Small intestine (tissue), 7 donors: ENCODE data around the gene NBDY. TPM values are rescaled to one million over a fixed set of nuclear protein-coding genes. Genes with fewer than 3 reads are reported as not detected.

ENCODE experiments used
- DNase-seq, 2 donors: peaks; one replicate each; pipeline versions ENCODE4 v3.0.0 to v3.0.0-alpha.2; 2013
- FAIRE-seq: peaks from 2 replicates; lab custom pipeline; 2012; peaks lifted over from hg19 to GRCh38; lab: Jason Lieb, UNC
- H3K27ac ChIP-seq, 3 donors: one replicate each; pipeline ENCODE4 v1.5.1; 2013; ENCODE audit warnings: low read length in 2 of 3, mild to moderate bottlenecking in 2 of 3, control low read depth in 1 of 3, inconsistent platforms in 1 of 3, low read depth in 1 of 3, moderate library complexity in 1 of 3
- H3K27me3 ChIP-seq, 3 donors: one replicate each; pipeline ENCODE4 v1.6.1; 2013; ENCODE audit warnings: low read length in 3 of 3, inconsistent platforms in 1 of 3; ENCODE audit not compliant: control insufficient read depth in 3 of 3, insufficient read depth in 3 of 3
- H3K36me3 ChIP-seq, 3 donors: one replicate each; pipeline ENCODE4 v1.6.1; 2013; ENCODE audit warnings: low read length in 3 of 3, inconsistent platforms in 1 of 3, low read depth in 1 of 3, mild to moderate bottlenecking in 1 of 3, moderate library complexity in 1 of 3; ENCODE audit not compliant: control insufficient read depth in 3 of 3, insufficient read depth in 2 of 3
- H3K4me1 ChIP-seq, 3 donors: one replicate each; pipeline ENCODE4 v1.6.1; 2013; ENCODE audit warnings: low read length in 2 of 3, inconsistent platforms in 1 of 3, low read depth in 1 of 3, mild to moderate bottlenecking in 1 of 3, moderate library complexity in 1 of 3; ENCODE audit not compliant: control insufficient read depth in 3 of 3, insufficient read depth in 2 of 3
- H3K4me3 ChIP-seq, 3 donors: one replicate each; pipeline ENCODE4 v1.5.1; 2013; ENCODE audit warnings: low read length in 3 of 3, control low read depth in 1 of 3, inconsistent platforms in 1 of 3, low read depth in 1 of 3, mild to moderate bottlenecking in 1 of 3, moderate library complexity in 1 of 3
- H3K9me3 ChIP-seq, 2 donors: one replicate each; pipeline ENCODE4 v1.6.1; 2013; ENCODE audit warnings: low read depth in 1 of 2, low read length in 1 of 2; ENCODE audit not compliant: control insufficient read depth in 2 of 2, insufficient read depth in 1 of 2
- WGBS, 3 donors: extraction: QIAGEN DNeasy Blood & Tissue Kit; methylation state at CpG; one replicate each; pipeline ENCODE4 v1.1.7; 2013; 5-methylcytosine and 5-hydroxymethylcytosine counted together
- polyA plus RNA-seq, 4 donors: library from polyadenylated mRNA; stranded (reverse) in 3 of 4; unstranded in 1 of 4; fragments of 200-250 nt in 3 of 4; fragments of 120-200 nt in 1 of 4; gene quantifications; one replicate each; pipeline versions ENCODE4 v1.2.1 to v1.2.3, GENCODE V29; 2013
- donor health status: healthy with polysubstance abuse.
- donor health status: control.
- donor health status: control.
- donor health status: Bipolar disorder and iron deficiency.
- donor health status: healthy.

NBDY gene
- polyA plus RNA-seq, 4 donors: 11.9 to 39.6 (median 20.9) TPM

DNA sequence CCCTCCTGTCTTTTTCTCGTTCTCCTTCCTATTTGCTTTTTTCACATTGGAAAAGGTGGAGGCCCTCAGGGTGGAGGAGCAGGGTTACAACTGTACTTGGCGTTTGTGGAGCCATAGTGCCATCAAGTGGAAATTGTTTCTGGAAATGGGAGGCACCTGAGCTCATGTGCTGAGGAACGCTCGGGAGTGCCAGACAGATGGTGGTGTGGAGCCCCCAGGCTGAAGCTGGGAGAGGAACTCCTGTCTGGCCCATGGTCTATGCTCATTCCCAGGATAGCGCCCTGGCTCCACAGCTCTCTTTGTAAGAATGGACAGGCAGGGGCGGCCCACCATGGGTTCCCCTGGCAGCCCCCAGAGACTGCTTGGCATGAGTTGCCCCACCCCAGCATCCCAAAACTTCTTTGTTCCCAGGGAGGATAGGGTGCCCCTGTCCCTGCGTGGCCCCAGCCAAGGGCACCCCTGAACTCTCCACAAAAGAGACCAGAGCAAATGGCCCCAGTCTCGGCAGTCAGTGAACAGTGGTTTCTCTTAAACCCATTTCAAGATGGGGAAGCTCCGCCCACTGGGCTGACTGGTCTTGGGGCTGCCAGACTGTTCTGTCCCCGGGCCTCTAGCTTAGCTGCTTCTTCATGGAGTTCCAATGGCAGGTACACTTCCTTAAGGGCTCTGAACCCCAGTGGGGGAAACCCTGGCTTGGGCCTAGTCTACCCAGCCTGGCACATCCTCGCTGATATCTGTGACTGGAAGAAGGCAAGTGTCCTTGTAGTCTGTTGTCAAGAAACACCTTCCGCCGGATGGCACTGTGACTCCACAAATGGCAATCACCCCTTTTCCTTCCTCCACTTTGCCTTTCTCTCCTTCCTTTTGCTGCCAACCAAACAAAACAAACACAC, 70.1 kb downstream of the NBDY start:
- Histone ChIP-seq H3K9me3 (no peaks in the 10 kb centered on the region), H3K4me3 (no peak overlapping the region), H3K4me1 (no peaks in the 10 kb centered on the region), H3K27me3 (no peaks in the 10 kb centered on the region), H3K36me3 (peaks cover 0 to 15% (median 0%) of the 10 kb centered on the region in 3 donors), H3K27ac (no peak overlapping the region)
- 75 to 91% (median 89%) methylated on average over 13 of the region's 13 CpGs for WGBS, 3 donors
- FAIRE-seq (no peak), DNase-seq (no peak)

DNA sequence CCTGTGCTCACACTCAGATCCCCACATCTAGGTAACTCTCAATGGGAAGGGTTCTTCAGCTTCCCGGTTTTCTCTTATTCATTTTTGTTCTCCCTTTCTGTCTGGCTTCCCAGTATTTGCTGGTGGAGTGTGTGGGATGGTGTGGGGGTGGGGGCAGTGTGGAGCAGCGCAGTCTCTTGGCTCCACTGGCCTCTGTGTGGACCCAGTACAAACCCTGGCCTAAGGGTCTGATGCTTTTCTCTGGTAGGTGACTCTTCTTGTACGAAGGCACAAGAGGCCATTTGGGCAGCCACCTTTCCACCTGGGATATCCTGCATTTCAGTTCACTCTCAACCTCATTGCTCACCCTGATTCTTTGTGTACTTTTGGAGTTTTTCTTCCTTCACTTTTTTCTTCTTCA, 71.3 kb downstream of the NBDY start:
- Histone ChIP-seq H3K9me3 (no peaks in the 10 kb centered on the region), H3K27me3 (no peaks in the 10 kb centered on the region), H3K27ac (no peak overlapping the region), H3K36me3 (peaks cover 0 to 15% (median 0%) of the 10 kb centered on the region in 3 donors), H3K4me3 (no peak overlapping the region), H3K4me1 (no peaks in the 10 kb centered on the region)
- DNase-seq: no peak
- FAIRE-seq: no peak
- WGBS, 3 donors: 84 to 97% (median 89%) methylated on average over 3 of the region's 3 CpGs

DNA sequence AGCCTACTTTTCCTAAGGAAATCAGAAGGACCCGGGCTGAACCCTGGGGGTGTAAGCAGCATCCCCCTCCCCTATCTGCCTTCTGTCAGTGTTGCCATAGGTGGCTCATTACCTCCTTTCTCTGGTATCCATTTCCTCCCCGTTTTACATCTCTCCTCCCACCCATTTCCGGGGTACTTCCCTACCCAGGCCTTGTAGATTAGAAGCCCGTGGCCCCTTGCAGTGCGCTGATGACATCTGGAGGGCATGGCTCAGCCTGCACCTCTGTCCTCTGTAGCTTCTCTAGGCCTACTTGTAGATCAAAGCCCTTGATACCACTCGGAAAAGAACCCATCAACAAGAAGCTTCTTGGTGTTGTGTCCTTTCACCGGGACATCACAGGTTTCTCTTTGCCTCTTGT, 71.8 kb downstream of the NBDY start:
- DNase-seq (no peak), FAIRE-seq (no peak)
- Histone ChIP-seq H3K4me3 (no peak overlapping the region), H3K9me3 (no peaks in the 10 kb centered on the region), H3K4me1 (no peaks in the 10 kb centered on the region), H3K27ac (no peak overlapping the region), H3K36me3 (peaks cover 0 to 15% (median 0%) of the 10 kb centered on the region in 3 donors), H3K27me3 (no peaks in the 10 kb centered on the region)
- 65 to 70% (median 70%) methylated on average over 7 of the region's 7 CpGs for WGBS, 3 donors

DNA sequence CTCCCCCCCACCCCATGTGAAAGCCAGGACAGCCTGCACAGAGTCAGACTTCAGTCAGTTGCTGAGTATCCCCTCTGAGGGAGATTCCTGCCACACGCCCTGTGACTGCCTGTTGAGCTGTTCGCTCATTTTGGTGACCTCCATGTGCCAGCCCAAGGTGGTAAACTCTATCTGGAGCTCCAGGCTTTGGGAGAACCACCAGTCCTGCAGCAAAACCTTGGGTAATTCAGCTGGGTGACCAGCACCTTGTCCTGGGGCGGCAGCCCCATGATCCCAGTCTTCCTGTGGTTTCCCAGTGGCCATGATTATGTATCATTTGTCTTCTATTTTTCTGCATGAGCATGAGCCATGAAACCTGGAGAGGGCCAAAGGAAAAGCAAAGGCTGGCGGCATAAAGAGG, 73.4 kb downstream of the NBDY start:
- Histone ChIP-seq H3K27ac (no peak overlapping the region), H3K27me3 (no peaks in the 10 kb centered on the region), H3K4me1 (no peaks in the 10 kb centered on the region), H3K36me3 (peaks cover 0 to 15% (median 0%) of the 10 kb centered on the region in 3 donors), H3K4me3 (no peak overlapping the region), H3K9me3 (no peaks in the 10 kb centered on the region)
- 83 to 96% (median 89%) methylated on average over 2 to 4 of the region's 4 CpGs for WGBS, 3 donors
- FAIRE-seq: no peak
- no peak for DNase-seq

DNA sequence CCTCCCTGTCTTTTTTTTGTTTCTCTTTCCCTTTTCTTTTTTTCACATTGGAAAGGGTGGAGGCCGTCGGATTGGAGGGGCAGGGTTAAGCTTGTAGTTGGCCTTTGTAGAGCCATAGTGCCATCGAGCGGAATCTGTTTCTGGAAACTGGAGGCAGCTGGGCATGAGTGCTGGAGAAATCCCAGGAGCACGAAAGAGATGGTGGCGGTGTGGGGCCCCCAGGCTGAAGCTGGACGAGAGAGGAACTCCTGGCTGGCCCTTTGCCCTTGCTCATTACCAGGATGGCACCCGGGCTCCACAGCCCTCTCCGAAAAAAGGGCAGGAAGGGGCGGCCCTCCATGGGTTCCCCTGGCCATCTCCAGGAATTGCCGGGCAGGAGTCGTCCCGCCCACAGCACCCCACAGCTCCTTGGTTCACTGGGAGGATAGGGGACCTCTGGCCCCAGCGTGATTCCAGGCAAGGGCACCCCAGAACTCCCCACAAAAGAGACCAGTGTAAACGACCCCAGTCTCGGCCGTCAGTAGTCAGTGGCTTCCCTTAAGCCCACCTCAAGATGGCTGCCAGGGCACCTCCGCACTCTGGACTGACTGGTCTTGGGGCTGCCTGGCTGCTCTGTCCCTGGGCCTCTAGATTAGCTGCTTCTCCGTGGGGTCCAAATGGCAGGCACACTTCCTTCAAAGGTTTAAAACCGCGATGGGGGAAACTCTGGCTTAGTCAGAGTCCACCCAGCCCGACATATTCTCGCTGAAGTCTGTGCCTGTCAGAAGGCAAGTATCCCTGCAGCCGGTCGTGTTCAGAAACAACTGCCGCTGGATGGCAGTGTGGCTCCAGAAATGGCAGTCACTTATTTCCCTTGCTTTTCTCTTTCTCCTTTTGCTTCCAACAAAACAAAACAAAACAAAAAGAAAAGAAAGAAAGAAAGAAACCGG, 74.1 kb downstream of the NBDY start:
- no peak for FAIRE-seq
- Histone ChIP-seq H3K27ac (no peak overlapping the region), H3K4me3 (peak overlapping the region in 1 of 3 donors; percentile 50)

DNA sequence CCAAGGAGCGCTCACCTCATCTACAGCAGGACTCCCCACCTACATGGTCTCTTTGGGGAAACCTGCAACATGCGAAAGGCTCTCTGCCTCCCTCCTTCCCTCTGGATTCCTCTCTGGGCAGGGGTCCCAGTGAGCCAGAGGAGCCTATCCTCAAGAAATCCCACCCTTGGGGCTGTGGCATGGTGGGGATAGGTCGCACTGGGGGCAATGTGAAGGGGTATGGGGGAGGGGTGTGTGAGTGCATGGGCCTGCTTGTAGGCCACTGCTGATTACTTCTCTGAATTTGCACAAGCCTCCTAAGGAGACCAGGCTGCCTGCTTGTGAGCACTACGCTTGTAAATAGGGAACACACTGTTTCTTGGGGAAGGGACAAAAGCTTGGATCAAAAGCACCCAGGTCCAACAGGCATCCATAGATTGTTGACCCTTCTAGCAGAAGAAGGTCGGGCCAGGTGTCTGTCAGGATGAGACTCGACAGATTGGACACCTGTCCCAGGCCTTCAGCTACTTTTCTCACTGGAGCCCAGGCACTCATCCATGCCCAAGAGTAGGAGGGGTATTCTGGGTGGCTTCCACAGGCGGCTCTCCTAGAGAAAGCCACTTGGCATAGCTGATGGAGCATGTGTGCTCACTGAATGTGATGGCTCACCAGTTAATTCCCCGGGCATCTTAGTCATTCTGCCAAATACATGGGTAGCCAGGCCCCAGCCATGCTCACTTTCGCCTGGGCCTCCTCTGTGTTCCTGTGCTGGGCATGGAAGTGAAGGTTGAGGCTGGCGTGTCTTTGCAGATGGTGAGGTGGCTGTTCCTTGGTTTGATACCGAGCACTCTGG, 75.0 kb downstream of the NBDY start:
- Histone ChIP-seq H3K27me3 (no peaks in the 10 kb centered on the region), H3K4me1 (no peaks in the 10 kb centered on the region), H3K4me3 (no peak overlapping the region), H3K36me3 (peaks cover 0 to 11% (median 0%) of the 10 kb centered on the region in 3 donors), H3K9me3 (no peaks in the 10 kb centered on the region), H3K27ac (no peak overlapping the region)
- FAIRE-seq (no peak), DNase-seq (no peak)
- WGBS, 3 donors: 78 to 91% (median 91%) methylated on average over 10 to 11 of the region's 11 CpGs

More for the DNA sequence above, 74.1 kb downstream of the NBDY start:
- DNase-seq: peak in 1 of 2 donors; percentile 16
- Histone ChIP-seq H3K27me3 (no peaks in the 10 kb centered on the region), H3K9me3 (no peaks in the 10 kb centered on the region), H3K4me1 (no peaks in the 10 kb centered on the region), H3K36me3 (peaks cover 0 to 15% (median 0%) of the 10 kb centered on the region in 3 donors)
- 43 to 63% (median 60%) methylated on average over 21 to 27 of the region's 27 CpGs for WGBS, 3 donors

DNA sequence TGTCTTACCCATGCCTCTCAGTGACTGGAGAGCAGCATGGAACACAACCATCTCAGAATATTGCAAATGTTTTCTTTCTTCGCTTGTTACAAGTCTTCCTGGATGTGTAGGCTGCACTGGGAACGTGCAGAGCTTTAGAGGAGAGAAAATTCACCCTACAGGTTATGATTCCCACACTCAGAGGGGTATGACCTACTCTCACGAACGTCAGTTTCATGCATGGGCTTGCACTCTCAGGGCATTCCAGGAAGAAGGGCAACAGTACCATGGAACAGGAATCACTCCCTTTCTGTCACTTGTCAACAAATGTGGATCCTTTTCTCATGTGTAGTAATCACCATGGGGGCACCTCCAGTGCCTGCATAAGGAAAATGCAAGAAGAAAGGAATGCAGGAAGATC, 75.8 kb downstream of the NBDY start:
- FAIRE-seq (no peak), DNase-seq (no peak)
- peaks cover 0 to 7% (median 0%) of the 10 kb centered on the region in 3 donors for H3K36me3 ChIP-seq
- H3K27ac ChIP-seq: no peak overlapping the region
- H3K4me1 ChIP-seq: no peaks in the 10 kb centered on the region
- H3K9me3 ChIP-seq: no peaks in the 10 kb centered on the region
- H3K27me3 ChIP-seq: no peaks in the 10 kb centered on the region
- no peak overlapping the region for H3K4me3 ChIP-seq
- 87 to 88% (median 87%) methylated on average over 4 of the region's 4 CpGs for WGBS, 3 donors
